Dermis microvascular lymphatic vessel endothelial cell (primary cell): Measurements from ENCODE around the gene WWTR1. TPM values are rescaled to one million over a fixed set of nuclear protein-coding genes. Genes with fewer than 3 reads are reported as not detected.

Experiments used
- DNase-seq, 2 donors: peaks; one replicate each; pipeline versions ENCODE4 v3.0.0 to v3.0.0-alpha.2; 2010; ENCODE audit warnings: low read depth in 2 of 2
- total RNA-seq: library from RNA; depleted of rRNA; stranded (reverse); fragments of >200 nt; gene quantifications from 2 replicates; pipeline ENCODE4 v1.2.1, GENCODE V29; 2014

The WWTR1 gene
- 94.6 and 213 TPM in 2 replicates for total RNA-seq

DNA sequence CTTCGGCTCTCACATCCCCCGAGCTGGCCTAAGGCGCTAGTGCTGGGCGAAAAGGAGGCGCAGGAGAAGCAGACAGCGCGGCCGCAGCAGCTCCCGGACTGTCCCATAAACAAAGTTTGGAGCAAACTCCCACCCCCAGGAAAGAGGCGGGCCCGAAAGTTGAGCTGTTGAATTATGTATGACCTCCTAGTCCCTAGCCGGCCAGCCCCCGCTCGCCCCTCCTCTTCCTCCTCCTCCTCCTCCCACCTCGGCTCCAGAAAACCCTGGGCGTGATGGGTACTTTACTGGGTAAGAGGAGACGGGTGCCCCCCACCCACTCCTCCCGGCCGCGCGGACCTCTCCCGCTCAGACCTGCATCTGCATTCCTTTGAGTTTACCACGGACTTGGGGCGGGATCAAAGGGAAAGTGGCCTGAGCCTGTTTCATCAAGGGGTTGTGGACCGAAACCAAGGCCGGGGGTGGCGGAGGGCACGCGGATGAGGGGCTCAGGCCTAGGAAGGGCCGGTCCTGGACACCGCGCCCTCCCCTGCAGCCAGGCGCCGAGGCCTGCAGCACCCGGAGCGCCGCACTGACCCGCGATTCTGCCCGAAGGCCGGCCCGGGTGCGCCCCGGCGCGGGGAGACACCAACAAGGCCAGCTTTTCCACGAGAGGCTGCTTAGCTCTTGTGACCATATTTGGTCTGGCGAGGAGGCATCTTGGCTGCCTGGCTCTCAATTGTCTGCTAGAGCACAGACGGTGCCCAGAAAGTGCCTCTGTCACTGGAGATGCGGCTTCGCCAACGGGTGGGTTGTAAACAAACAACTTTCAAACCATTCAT lies at the start of gene WWTR1:
Gene WWTR1, minus strand, starts transcription at position 100 of the 818 bp plus-strand sequence. CDS start 719 bp downstream, outside the sequence.
- peak; percentile 81 to 97 for DNase-seq

DNA sequence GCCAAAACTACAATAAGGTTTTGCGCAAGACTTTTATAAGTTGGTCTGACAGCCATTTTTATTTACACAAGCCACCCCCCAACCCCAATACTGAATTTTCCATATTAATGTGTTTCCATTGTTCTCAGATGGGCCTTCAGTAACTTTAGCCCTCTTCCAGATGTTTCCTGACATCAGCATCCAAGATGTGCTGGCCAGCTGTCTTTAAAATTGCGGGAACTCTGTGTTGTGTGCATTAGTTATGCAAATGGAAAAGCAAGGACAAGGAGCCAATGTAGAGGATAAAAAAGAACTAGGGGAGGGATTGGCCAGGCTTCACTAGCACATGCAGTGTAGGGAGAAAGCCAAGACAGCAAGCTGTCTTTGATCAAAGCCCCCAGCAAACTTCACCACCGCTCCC lies 49.1 kb upstream of the WWTR1 start:
- peak; percentile 17 to 30 for DNase-seq

DNA sequence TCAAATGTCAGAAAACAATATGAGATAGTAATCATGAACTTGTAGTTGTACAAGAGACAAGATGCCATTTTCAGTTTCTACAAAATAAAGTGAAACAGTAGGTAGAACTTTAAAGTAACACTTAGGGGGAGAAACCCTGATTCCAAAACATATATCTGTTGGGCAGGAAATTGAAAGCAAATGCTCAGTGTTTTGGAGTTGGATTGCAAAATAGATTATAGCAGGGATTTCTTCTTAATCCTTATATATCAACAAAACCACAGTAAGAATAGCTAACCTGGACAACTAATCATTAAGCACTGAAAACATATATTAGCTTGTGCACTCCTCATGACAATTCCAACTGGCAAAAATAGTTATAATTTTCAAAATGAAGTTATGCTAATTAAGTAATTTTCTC lies 47.6 kb upstream of the WWTR1 start:
- DNase-seq: no peak

DNA sequence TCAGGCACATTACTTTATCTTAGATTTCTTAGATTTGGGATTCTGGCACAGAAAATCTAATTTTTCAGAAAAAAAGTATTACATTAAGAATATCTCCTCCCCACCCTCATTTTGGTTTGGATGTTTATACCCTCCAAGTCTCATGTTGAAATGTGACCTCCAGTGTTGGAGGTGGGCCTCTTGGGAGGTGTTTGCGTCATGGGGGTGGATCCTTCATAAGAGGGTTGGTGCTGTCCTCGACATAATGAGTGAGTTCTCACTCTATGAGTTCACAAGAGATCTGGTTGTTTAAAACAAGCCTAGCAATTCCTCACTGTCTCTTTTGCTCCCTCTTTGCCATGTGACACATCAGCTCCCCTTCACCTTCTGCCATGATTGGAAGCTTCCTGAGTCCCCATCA lies 45.6 kb upstream of the WWTR1 start:
- no peak for DNase-seq

DNA sequence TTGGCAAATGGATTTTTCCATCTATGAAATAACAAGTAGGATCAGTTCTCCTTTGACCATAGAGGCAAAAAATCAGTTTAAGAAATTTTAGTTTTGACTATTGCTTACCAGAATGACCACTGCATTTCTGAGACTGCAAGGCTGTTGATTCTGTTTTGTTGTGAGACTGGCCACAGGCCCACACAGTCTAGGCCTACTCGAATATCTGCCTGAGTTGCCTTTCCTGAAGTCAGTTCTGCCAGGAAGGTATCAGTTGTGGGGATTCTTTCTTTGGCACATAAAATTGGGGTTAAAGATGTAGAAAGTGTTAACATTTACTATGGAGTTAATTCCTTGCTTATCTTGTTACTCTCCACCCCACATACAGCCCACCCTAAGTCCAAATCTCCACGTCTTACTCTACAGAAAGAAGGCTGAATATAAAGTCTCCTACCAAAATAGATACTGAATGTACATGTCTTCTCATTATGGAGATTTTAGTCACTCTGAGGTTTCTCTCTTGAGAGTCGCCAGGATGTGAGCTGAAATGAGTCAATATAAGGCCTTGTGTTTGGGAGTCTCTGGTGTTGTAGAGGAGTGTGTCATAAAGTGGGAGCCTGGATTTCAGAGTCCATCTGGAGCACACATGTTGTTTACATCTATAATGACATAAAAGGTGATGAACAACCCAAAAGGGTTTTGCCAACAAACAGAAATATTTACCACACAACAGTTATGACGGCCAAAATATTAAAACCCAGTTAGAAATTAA lies 45.0 kb upstream of the WWTR1 start:
- no peak for DNase-seq

DNA sequence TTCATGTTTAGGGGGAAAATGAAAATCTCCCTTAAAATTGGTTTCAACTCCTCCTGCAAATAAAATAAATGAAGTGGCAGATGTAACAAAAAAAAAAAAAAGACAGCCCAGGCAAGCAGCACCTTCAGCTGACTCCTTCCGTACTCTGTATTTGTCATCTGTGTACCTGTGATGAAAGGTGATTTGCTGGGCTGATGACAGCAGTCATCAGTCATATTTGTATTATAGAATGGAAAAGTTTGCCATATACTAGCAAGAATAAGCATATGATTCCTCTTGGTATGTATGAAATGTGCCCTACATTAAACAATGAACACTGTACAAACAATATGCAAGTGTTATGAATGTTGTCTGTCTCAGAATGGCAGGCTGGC lies 44.1 kb upstream of the WWTR1 start:
- DNase-seq: no peak

DNA sequence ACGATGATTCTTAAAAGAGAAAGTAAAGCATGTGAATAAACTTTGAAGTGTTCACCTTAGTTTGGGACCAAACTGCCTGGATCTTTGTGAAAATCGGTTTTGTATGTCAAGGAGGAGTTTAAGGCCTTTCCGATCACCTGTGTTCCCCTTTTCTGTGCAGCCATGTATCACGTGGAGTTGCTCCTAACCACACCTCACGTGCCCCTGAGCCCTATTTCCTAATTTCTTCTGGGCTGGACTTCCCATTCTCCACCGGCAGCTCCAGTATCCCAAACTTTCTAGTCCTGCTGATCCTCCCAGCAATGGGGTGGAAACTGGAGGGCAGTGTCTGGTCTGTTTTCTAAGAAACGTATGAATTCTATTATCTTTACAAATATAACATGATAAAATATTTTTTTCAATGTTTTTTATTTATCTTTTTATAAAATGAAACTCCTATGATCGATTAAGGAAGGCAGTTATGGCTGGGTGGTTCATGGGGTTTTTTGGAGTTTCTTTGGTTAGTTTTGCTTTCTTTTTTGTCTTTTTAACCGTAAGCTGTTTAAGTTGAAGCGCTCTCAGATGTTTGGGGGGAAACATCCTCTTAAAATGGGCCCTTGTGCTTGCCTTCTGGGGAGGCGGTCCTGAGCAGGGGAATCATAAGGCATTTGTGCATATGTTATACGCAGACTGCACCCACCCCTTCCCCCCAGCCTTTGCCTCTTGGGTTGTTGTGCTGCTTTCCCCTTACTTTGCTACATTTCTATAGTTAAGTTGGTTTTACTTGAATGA lies 43.6 kb upstream of the WWTR1 start:
- no peak for DNase-seq

DNA sequence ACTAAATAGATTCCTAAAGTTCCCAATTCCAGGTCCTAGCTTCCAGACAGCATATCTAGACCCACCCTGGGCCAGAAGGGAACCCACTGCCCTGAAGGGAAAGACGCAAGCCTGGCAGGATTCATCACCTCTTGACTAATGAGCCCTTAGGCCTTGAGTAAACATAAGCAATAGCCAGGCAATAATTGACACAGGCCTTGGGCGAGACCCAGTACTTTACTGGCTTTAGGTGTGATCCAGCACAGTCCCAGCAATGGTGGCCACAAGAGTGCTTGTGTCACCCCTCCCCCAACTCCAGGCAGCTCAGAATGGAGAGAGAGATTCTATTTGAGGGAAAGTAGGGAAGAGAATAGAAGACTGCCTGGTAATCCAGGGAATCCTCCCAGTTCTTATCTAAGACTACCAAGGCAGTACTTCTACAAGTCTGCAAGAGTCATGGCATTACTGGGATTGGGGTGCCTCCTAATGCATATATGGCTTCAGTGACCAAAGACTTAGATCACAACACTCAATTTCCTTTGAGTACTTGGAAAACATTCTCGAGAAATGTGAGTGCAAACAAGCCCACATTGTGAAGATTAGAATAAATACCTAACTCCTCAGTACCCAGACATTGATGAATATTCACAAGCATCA lies 30.4 kb upstream of the WWTR1 start:
- no peak for DNase-seq

DNA sequence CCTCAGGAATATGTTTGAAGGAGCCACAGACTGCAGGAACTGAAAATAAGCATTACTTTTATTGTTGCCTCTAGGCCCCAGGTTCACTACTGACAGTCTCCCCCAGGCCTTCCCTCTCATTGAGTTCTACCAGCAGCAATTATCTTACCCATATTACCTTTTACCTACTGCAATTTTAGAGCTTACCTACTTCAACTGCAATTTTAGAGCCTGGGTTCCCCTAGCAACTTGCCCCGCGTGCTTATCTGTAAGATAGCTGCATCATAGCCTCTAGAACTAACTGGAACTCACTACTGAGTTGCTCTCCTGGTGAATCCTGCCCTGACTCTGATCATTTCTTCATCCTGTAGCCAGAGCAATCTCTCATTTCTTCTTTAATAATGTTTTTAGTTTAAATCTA lies 29.2 kb upstream of the WWTR1 start:
- no peak for DNase-seq

DNA sequence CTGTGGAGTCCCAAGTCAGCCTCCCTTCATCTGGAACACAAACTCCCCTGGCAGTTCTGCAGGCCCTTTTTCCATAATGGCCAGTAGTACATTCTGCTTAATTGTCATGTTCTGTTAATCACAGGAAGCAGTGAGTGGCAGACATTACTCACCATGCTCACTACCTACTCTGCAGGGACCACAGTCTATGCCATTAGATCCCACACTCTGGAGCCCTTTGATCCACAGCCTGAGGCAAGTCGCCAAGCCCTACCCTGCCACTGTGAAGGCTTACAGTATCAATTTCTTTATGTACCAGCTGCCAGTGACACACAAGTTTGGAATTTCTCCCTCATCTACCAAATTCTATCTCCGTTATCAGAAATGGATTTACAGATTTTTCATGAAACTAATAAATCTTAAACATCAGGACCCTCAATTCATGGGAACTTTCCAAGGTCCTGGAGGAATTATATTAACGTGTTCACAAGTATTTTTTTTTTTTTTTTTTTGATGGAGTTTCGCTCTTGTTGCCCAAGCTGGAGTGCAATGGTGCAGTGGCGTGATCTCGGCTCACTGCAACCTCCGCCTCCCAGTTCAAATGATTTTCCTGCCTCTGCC lies 20.6 kb upstream of the WWTR1 start:
- DNase-seq: peak; percentile 35 to 50

DNA sequence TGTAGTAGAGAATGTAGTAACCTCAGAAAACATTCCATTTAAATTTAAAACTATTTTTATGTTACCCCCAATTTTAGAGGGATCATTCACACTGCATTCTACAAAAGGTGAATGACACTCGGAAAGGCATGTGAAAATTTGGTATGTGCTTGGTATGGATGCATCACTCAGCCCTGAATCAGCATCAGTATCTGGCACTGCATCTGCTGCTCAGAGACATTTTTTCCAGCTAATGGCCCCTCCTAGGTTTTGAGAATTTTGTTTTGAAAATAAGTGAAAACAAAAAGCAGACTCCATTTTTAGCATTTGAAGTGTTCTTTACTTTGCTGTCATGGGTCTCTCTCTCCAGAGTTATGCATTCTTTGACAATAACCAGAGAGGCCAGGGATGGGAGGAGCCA lies 15.6 kb upstream of the WWTR1 start:
- DNase-seq: no peak

DNA sequence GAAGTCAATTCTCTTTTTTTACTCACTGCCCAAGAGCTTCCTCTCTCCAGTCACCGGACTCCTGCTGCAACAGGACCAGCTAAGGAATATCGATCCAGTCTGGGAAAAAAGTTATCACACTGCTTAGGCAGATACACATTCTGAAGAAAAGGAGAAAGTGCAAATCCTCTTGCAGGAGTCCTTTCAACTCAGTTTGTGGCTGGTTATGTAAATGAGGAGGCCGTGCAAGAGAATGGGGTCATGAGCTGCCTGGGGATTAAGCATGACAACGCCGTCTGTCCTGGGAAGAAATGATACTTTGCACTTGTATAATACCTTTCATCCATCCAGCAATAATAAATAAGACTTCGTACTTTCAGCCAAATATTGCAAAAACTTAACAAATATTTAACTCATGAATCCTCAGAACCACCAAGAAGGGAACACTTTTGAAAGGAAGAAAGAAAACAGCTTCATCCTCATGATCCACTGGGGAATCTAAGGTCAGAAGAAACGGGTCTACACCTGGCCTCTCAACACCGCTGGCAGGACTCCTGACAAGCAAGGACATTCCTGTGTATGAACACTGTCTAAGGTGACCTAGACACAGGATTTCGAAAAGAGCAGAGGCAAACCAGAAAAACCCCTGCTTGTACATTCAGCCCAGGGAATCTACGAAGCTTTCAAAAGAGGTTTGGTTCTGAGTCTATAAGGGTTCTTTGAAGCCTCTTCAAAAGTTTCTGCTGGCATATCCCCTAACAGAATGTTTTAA lies 13.1 kb upstream of the WWTR1 start:
- DNase-seq: no peak

DNA sequence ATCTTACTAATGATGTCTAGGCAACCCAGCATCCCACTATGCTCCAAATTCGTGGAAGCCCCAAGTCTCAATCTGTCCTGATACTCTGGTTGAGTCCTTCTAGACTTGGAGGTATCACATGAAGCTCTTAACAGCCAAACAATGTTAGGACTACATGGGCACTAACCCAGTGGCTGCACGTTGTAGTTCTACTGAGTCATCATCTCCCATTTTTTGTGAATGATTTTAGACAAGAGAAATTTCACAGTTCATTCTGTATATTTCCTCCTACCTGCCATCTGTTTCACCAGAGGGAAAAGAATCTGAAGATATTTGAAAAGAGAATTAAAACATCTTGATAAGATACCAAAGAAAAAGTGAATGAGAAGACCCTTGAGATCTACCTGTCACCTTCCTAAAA lies 9.8 kb upstream of the WWTR1 start:
- no peak for DNase-seq

DNA sequence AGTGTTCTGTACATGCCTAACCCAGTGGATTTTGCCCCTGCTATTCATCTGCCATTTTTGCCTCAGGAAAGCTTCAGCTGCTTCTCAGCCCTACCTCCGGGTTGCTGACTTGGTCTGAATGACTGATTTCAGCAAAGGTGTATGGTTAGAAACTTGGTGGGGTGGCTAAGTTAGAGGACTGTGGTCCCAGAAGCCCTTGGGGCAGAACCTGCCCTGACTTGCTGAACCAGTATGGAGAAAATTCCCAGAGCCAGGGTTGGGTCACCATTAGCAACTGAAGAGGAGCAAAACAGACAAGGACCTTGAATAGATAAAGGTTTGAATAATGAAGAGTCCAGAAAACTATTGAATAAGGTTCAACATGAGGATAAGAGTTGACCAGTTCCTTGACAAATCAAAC lies 6.1 kb upstream of the WWTR1 start:
- no peak for DNase-seq

DNA sequence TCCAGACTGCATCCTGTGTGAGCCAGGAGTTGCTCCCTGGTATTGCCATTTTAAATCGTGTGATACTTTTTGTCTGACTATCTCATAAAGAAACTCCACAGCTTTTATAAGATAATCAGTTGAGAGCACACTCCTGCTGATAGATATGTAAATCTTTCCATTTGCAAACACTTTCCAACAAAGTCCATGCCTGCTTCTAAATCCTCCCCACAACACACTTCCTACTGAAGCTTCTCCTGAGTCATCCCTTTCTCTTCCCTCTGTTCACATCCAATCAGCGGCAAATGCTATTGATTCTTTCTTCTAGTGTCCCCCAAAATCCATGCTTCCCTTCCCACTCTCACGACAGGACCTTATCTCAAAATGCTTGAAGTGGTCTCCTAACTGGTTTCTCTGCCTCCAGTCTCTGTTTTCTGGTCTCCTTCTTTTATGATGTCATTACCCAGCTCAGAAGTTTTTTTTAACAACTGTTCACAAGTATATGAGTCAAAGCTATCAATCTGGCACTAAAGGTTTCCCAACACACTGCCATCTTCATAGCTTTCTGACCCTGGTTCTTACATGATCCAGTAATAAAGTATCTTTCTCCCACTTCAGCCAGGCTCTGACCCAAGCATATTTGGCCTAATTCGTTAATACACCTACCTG lies 4.5 kb upstream of the WWTR1 start:
- DNase-seq: no peak

DNA sequence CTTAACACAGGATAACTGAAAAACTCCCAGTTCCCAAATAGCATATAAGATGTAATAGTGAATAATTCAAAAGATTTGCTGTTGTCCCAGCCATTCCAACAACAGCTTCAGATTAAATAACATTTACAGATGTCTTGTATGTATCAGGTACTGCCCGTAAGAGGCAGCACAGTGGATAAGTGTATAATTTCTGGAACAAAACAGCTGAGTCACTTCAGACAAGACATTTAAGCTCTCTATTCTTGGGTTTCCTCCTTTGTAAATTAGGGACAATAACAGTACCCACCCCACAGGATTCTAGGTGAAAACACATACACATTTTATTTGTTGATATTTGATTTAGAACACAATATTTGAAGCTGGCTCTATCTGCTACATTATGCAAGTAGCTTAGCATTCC lies 2.6 kb upstream of the WWTR1 start:
- no peak for DNase-seq

DNA sequence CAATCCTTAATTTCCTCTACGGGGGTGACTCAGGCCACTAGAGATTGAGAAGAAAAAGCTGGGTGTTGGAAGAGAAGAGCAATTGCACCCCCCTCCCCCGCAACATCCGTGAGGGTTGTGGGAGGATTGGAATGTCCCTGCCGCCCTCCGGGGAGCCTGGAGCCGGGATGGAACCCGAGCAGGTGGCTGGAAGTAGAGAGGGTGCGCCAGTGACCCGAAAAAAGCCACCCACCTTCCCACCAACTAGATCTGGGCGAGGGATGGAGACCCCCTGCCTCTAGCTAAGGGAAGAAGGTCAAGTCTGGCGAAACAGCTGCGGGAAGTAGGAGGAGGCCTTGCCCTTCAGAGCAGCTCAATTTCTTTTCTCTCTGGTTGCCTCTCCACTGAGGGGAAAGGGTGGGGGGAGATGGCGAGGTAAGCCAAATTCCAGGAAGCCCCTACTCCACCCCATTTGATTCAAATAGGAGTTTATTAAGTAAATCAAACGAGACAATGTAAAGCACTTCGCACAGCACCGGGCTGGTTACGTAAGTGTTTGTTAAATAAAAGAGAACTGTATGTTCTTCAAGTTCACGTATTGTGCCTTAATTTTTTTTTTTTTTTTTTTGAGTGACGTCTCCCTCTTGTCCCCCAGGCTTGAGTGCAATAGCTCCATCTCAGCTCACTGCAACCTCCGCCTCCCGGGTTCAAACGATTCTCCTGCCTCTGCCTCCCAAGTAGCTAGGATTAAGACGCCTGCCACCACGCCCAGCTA lies 1.1 kb upstream of the WWTR1 start:
- no peak for DNase-seq

DNA sequence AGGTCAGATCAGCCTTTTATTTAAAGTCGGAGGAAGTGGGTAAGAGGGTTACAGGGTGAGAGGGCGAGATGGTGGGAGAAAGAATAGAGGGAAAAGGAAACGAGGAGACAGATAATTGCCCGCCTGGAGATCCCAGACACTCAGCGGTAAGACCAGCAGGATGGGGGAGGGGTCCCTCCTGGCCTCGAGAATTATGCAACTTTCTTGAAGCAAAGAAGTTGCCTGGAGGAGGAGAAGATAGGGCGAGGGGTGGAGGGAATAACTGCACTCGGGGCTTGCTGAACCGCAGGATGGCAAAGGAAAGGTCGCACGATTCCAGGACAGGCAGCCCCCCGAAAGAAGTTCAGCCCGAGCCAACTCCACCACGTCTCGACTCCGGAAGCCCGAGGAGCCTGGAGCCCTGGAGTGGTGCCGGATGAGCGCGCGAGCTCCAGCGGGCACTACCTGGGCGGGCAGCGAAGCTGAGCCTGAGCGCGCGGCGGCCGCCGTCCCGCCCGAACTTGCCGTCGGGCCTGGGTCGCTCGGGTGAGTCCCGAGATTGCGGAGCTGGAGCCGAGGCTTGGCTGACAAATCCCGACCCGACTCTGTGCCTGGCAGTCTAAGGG lies 402 bp downstream of the WWTR1 start:
- DNase-seq: no peak
